ENCODE measurements around the gene RC3H1. TPM values are rescaled to one million over a fixed set of nuclear protein-coding genes. Genes with fewer than 3 reads are reported as not detected.
"Not testable (repeated sequence)": the region's sequence is repeated elsewhere in the genome, so short reads cannot be mapped to it uniquely, and the experiment has no call there.

RC3H1 gene
- total RNA-seq, 1 donor = 37.0 TPM

- peak; percentile 13 for DNase-seq (ENCODE audit: low read depth)
- H3K4me3 ChIP-seq (ENCODE audit: low read depth, low read length) = no peak overlapping the region
- TF ChIP-seq CTCF (IDR thresholded peaks at IDR 0.05; ENCODE audit: insufficient read depth, low read length) = no peak
Observed at GRCh38 chr1:174052621-174053020, 30.5 kb upstream of the RC3H1 start.

GRCh38 chr1:174051956-174052355 lies 29.8 kb upstream of the RC3H1 start:
- no peak overlapping the region for H3K4me3 ChIP-seq (ENCODE audit: low read depth, low read length)
- TF ChIP-seq CTCF (IDR thresholded peaks at IDR 0.05; ENCODE audit: insufficient read depth, low read length) = no peak
- peak; percentile 62 for DNase-seq (ENCODE audit: low read depth)

GRCh38 chr1:174049514-174049913 lies 27.4 kb upstream of the RC3H1 start:
- no peak overlapping the region for H3K4me3 ChIP-seq (ENCODE audit: low read depth, low read length)
- no peak for DNase-seq (ENCODE audit: low read depth)
- no peak for TF ChIP-seq CTCF (IDR thresholded peaks at IDR 0.05; ENCODE audit: insufficient read depth, low read length)

- no peak overlapping the region for H3K4me3 ChIP-seq (ENCODE audit: low read depth, low read length)
- no peak for DNase-seq (ENCODE audit: low read depth)
- TF ChIP-seq CTCF (IDR thresholded peaks at IDR 0.05; ENCODE audit: insufficient read depth, low read length) = no peak
Observed at GRCh38 chr1:174044418-174045222, 22.5 kb upstream of the RC3H1 start.

DNA sequence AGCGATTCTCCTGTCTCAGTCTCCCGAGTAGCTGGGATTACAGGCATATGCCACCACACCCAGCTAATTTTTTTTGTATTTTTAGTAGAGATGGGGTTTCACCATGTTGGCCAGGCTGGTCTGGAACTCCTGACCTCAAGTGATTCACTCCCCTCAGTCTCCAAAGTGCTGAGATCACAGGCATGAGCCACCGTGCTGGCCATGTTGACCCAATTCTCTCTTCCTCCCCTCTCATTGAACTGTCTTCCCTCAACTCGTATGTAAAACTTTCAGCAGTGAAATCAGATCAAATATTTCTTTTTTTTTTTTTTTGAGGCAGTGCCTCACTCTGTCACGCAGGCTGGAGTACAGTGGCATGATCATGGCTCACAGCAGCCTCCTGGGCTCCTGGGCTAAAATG lies 20.4 kb upstream of the RC3H1 start:
- not testable (repeated sequence) for H3K4me3 ChIP-seq (ENCODE audit: low read depth, low read length); DNase-seq (ENCODE audit: low read depth)

GRCh38 chr1:174041369-174041768 lies 19.2 kb upstream of the RC3H1 start:
- no peak for DNase-seq (ENCODE audit: low read depth)
- H3K4me3 ChIP-seq (ENCODE audit: low read depth, low read length) = no peak overlapping the region
- TF ChIP-seq CTCF (IDR thresholded peaks at IDR 0.05; ENCODE audit: insufficient read depth, low read length) = no peak

DNA sequence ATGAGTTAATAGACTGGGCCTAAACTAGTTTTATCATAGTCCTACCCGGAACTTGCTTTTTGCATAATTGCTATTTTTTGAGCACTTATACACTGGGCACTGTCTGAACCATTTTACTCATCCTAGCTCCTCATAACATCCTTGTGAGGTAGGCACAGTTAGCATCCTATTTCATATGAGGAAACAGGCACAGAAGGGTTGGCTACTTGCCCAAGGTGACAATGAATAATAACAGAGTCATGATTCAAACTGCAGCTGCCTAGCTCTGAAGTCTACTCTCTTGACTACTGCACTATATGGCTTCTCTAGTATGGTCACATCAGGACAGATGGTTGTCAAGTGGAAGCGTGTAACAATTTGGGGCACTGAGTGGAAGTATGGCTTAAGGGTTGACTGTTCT lies 18.2 kb upstream of the RC3H1 start:
- no peak for TF ChIP-seq CTCF (IDR thresholded peaks at IDR 0.05; ENCODE audit: insufficient read depth, low read length)
- no peak overlapping the region for H3K4me3 ChIP-seq (ENCODE audit: low read depth, low read length)
- DNase-seq (ENCODE audit: low read depth) = peak; percentile 73
